H1 (cell line): ENCODE measurements around the gene CASP4.

Source experiments
- BRCA1 ChIP-seq: IDR thresholded peaks from 2 replicates; pipeline ENCODE4 v1.6.1; 2012; ENCODE audit warnings: low read depth, low read length, improper control_type of control experiment
- CEBPB ChIP-seq: IDR thresholded peaks from 2 replicates; pipeline ENCODE4 v1.6.1; 2012; ENCODE audit warnings: low read depth, low read length
- HDAC2 ChIP-seq, 2 experiments: fragments of 300-600 bp in 1 of 2; sonication (generic) in 1 of 2; IDR thresholded peaks; 2 replicates each; pipeline ENCODE4 v1.6.1; 2011 to 2012; ENCODE audit warnings: low read depth in 2 of 2, low read length in 2 of 2, mild to moderate bottlenecking in 2 of 2, moderate library complexity in 2 of 2, borderline replicate concordance in 1 of 2, inconsistent platforms in 1 of 2
- NRF1 ChIP-seq: IDR thresholded peaks from 2 replicates; pipeline ENCODE4 v1.6.1; 2011; ENCODE audit warnings: mild to moderate bottlenecking, low read depth, low read length, improper control_type of control experiment
- POLR2A ChIP-seq, 2 experiments: IDR thresholded peaks; 1 replicate in 1 of 2; 2 replicates in 1 of 2; pipeline ENCODE4 v1.6.1; 2011; ENCODE audit warnings: low read depth in 2 of 2, low read length in 2 of 2, mild to moderate bottlenecking in 2 of 2; ENCODE audit errors: control extremely low read depth in 1 of 2
- POLR2AphosphoS5 ChIP-seq: IDR thresholded peaks from 2 replicates; pipeline ENCODE4 v1.6.1; 2011; ENCODE audit warnings: low read depth, low read length
- RAD21 ChIP-seq, 2 experiments: IDR thresholded peaks in 1 of 2; conservative IDR thresholded peaks in 1 of 2; 2 replicates each; pipeline ENCODE4 v1.6.1; 2011; ENCODE audit warnings: low read depth in 2 of 2, low read length in 2 of 2, improper control_type of control experiment in 1 of 2, inconsistent platforms in 1 of 2, mild to moderate bottlenecking in 1 of 2, moderate library complexity in 1 of 2
- SIRT6 ChIP-seq: IDR thresholded peaks from one replicate; pipeline ENCODE4 v1.7.1; 2012; ENCODE audit warnings: low read length, inconsistent platforms
- TAF1 ChIP-seq: IDR thresholded peaks from 2 replicates; pipeline ENCODE4 v1.6.1; 2011; ENCODE audit warnings: mild to moderate bottlenecking, low read depth, low read length
- YY1 ChIP-seq: IDR thresholded peaks from 2 replicates; pipeline ENCODE4 v1.6.1; 2011; ENCODE audit warnings: low read depth, mild to moderate bottlenecking, low read length
- ZNF274 ChIP-seq: IDR thresholded peaks from 2 replicates; pipeline ENCODE4 v1.7.0; 2012; ENCODE audit warnings: low read length, borderline replicate concordance; ENCODE audit errors: extremely low read depth
- TF ChIP-seq, protein P1 (sequence below), 3 experiments: IDR thresholded peaks; 1 replicate in 2 of 3; 2 replicates in 1 of 3; pipeline versions ENCODE4 v1.5.1 to v1.6.1; 2011; ENCODE audit warnings: low read length in 3 of 3, mild to moderate bottlenecking in 3 of 3, inconsistent platforms in 2 of 3, low read depth in 1 of 3, moderate library complexity in 1 of 3; ENCODE audit not compliant: insufficient read depth in 1 of 3; ENCODE audit errors: control extremely low read depth in 1 of 3

DNA sequence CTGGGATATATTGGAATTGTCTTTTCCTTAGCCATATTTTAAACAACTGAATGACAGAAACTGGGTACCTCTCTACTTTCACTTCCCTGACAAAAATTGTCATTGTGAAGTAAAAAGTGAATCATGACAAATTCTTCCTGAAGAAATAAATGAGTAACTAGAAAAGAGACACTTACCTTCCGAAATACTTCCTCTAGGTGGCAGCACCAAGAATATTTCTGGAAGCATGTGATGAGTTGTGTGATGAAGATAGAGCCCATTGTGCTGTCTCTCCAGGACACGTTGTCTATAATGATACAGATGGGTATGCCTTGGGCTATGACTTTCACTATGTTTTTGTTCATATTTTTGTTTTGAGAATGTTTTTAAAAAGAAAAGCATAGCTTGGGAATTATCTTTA lies 21.5 kb downstream of the CASP4 start:
- TF ChIP-seq POLR2A (IDR thresholded peaks at IDR 0.05; ENCODE audit: control extremely low read depth in 1 of 2, low read depth in 2 of 2, low read length in 2 of 2) (no peak), ZNF274 (no peak), BRCA1 (no peak), CEBPB (no peak), SIRT6 (no peak), YY1 (no peak), TAF1 (no peak), HDAC2 (IDR thresholded peaks at IDR 0.05; ENCODE audit: borderline replicate concordance in 1 of 2, low read depth in 2 of 2, low read length in 2 of 2) (no peak), POLR2AphosphoS5 (no peak), NRF1 (no peak), RAD21 (IDR thresholded peaks at IDR 0.05 in 1 of 2, conservative IDR thresholded peaks at IDR 0.05 in 1 of 2; ENCODE audit: low read depth in 2 of 2, low read length in 2 of 2) (peak; percentile 29 to 48; a peak in 3 of 4 replicates)
- TF ChIP-seq, protein P1, sequence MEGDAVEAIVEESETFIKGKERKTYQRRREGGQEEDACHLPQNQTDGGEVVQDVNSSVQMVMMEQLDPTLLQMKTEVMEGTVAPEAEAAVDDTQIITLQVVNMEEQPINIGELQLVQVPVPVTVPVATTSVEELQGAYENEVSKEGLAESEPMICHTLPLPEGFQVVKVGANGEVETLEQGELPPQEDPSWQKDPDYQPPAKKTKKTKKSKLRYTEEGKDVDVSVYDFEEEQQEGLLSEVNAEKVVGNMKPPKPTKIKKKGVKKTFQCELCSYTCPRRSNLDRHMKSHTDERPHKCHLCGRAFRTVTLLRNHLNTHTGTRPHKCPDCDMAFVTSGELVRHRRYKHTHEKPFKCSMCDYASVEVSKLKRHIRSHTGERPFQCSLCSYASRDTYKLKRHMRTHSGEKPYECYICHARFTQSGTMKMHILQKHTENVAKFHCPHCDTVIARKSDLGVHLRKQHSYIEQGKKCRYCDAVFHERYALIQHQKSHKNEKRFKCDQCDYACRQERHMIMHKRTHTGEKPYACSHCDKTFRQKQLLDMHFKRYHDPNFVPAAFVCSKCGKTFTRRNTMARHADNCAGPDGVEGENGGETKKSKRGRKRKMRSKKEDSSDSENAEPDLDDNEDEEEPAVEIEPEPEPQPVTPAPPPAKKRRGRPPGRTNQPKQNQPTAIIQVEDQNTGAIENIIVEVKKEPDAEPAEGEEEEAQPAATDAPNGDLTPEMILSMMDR (IDR thresholded peaks at IDR 0.05; ENCODE audit: control extremely low read depth in 1 of 3, insufficient read depth in 1 of 3, low read depth in 1 of 3, low read length in 3 of 3) = peak in 2 of 3 experiments; percentile 16 to 54; a peak in 2 of 4 replicates
